Activated CD4-positive, CD25-positive, alpha-beta regulatory T cell treated with anti-CD3 and anti-CD28 coated beads, Interleukin-2, amount 50 U/mL, for 24 hours (primary cell): ENCODE results near the gene NEK11.

Experiments used
- ATAC-seq, 2 donors: fragments of 150-1000 bp; cut with Tn5 transposase; one replicate each; pipeline ENCODE4 v1.10.0; 2021; ENCODE audit warnings: mild to moderate bottlenecking in 1 of 2, moderate library complexity in 1 of 2

The NEK11 gene

DNA sequence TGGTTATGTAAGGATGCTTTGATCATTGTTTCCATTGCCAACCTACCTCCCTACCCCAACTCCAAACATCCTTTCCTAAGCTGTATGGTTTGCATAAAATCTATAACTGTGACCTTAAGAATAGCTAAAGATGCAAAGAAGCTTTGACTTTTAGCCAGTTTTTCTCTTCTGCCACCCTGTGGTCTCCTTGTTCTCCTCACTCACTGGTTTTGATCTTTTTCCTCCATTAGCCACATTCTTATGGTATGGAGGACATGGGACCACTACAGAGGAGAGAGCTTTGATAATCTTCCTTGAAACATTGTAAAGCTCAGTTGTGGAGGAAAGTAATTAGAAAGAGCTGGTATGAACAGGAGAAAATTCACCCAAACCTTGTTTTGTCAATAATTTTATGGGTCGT is 115.9 kb downstream of the NEK11 start:
- ATAC-seq: no peak

- ATAC-seq: no peak
These were observed 117.1 kb downstream of the NEK11 start for GRCh38 chr3:131143802-131144201.

GRCh38 chr3:131147534-131147933 is 120.9 kb downstream of the NEK11 start:
- ATAC-seq: no peak

DNA sequence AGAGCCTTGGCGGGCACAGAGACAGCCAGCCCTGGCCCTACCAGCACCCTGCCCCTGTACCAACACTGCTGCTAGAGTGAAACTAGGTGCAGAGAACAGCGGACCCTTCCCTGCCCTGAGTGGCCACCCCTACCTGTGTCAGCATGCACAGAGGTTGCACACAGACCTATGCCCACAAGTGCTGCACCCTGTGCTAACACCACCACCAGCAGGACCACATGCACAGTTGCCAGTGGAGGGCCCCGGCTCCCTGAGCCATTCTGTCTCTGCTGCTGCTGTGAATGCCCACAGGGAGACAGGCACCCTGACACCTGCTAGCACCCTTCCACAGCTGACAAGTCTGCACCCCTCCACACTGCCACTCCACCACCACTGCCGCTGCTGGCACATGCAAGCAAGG is 131.8 kb downstream of the NEK11 start:
- ATAC-seq: no peak

GRCh38 chr3:131162516-131162915 is 135.8 kb downstream of the NEK11 start:
- ATAC-seq: no peak

- no peak for ATAC-seq
These were observed 141.2 kb downstream of the NEK11 start for GRCh38 chr3:131167867-131168266.

DNA sequence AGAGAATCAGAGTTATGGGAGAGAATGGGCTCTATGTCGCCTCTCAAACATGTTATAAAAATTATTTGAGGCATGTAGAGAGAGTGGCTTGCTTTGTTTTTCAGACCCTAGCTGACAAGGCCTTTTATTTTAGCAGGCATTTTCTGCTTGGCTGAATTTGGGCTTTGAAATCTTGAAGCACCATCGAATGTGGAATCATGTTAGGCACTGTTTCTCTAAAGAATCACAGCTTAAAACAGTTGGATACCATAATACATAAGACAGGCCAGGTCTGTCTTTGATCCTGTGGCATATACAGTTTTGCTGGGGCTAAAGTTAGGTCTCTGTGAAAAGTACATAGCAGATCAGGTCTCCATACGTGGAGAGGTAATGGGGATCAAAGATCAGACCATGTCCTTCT is 142.7 kb downstream of the NEK11 start:
- no peak for ATAC-seq

- ATAC-seq: no peak
These were observed 146.0 kb downstream of the NEK11 start for GRCh38 chr3:131172502-131173200.

DNA sequence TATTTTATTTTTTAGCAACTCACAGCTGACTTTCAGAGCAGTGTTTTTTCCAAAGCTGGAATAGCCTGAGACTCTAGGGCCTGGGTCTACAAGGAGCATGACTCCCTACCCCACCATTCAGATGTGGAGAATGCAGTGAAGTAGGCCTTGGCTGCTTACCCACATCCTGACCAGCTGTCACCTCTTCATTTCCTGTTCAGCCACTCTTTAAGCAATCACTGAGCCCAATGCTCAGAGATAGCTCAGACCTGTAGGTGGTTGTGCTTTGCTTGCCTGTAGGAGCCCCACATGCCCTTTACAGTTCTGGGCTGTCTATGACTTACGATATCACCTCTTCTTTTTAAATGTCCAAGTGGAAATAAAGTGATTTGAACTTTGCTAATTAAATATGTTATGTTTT is 148.1 kb downstream of the NEK11 start:
- peak; percentile 58 to 65 for ATAC-seq

- no peak for ATAC-seq
These were observed 152.2 kb downstream of the NEK11 start for GRCh38 chr3:131178710-131179375.

DNA sequence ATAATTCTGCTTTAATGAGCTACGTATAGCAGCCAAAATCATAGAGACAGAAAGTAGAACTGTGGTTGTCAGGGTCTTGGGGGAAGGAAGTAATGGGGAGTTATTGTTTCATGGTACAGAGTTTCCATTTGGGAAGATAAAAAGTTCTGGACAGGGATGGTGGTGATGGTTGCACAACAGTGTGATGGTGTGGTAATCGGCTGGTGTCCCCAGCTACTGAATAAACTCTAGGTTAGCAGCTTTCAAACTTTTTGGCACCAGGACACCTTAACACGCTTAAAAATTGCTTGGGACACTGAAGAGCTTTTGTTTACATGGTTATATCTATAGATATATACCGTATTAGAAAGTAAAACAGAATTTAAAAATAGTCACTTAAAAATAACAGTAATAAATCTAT is 166.0 kb downstream of the NEK11 start:
- no peak for ATAC-seq

DNA sequence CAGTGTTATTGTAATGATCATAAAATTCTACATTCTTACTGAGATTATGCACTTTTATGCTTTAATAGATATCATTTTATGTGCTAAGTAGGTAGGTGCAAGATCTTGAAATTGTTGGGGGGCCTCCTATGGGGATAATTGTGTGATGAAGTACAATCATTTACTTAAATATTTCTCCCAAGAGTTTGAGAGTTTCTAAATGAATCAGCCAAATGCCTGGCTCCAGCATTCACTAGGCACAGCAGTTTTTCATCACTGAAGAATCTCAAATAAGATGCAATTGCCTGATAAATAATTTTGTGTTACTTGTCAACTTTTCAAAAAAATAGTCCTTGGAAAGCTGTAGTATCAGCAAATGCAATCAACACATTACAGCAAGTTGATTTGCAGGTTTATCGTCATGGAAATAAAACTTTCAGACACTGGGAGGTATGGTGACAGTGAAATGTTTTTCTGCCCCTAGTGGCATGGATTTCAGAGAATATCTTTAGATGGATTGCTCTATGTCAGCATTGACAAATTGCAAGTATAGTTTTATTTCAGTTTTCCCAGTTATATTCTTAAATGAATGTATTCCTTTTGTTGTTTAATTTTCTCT is 167.1 kb downstream of the NEK11 start:
- ATAC-seq: no peak

GRCh38 chr3:131194816-131195215 is 168.1 kb downstream of the NEK11 start:
- no peak for ATAC-seq

- ATAC-seq: no peak
These were observed 174.0 kb downstream of the NEK11 start for GRCh38 chr3:131200636-131201199.

- ATAC-seq: no peak
These were observed 189.7 kb downstream of the NEK11 start for GRCh38 chr3:131216330-131216729.

GRCh38 chr3:131216801-131217200 is 190.1 kb downstream of the NEK11 start:
- no peak for ATAC-seq

GRCh38 chr3:131217296-131217741 is 190.6 kb downstream of the NEK11 start:
- ATAC-seq: no peak

DNA sequence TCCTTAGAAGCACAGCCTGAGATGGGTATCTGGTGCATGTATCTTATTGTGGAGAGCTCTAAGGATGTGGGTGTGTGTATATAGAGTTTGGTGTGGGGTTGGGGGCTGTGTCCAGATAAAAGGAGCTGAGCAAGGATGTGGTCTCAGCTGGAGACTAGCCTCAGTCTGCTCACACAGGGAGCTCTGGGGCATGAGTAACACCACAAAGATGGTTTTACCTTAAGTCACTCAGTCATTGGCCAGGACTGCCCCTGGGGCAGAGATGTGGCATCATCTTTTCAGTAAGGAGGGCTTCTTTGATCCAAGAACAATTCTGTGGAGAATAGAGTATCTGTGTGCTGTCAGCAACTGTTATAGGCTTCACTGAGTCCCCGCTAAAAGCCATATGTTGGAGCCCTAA is 191.5 kb downstream of the NEK11 start:
- ATAC-seq: no peak

DNA sequence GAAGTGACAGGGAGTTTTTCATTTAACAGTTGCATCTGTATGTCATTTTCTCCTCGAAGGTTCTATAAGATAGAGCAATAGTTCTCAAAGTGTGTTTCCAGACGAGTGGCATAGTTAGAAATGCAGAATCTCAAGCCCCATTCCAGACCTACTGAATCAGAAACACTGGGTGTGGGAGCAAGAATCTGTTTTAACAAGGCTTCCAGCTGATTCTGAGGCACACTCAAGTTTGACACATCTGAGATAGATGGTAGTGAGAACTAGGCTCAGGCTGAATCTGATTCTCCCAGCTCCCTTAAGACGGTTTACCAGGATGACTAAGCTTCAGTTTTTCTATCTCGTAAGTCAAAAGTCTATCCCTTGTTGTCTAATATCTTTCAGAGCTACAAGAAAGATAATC is 195.1 kb downstream of the NEK11 start:
- ATAC-seq: no peak

GRCh38 chr3:131222599-131222998 is 195.9 kb downstream of the NEK11 start:
- ATAC-seq: no peak

DNA sequence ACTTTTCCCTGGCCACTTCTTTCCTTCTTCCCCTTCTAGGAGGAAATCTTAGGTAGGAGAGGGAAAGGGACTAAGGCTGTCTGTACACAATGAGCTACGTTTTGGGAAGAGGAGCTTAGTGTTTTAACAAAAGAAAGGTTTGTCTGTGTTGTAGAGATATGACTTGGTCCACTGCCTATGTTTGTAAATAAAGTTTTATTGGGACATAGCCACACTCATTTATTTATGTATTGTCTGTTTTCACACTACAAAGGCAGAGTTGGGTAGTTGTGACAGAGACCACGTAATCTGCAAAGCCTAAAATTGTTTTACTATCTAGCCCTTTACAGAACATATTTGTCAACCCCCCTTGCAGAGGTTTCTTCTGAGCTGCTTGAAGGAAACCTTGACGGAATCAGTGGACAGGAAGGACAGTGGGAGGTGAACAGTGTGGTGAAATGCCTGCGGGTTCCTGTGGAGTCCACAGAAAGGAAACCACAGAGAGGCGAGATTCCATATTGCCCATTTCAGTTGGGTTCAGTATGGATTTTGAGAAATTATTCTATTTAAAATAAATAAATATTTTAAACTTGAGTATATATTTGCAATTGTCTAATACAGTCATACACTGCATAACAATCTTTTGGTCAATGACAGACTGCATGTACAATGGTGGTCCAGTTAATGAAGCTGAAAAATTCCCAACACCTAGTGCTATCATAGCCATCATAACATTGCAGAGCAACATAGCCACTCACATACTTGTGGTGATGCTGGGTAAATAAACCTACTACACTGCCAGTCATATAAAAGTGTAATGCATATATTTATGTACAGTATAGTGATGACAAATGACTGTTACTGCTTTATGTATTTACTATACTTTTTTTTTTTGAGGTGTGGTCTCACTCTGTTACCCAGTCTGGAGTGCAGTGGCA is 197.0 kb downstream of the NEK11 start:
- ATAC-seq: no peak

DNA sequence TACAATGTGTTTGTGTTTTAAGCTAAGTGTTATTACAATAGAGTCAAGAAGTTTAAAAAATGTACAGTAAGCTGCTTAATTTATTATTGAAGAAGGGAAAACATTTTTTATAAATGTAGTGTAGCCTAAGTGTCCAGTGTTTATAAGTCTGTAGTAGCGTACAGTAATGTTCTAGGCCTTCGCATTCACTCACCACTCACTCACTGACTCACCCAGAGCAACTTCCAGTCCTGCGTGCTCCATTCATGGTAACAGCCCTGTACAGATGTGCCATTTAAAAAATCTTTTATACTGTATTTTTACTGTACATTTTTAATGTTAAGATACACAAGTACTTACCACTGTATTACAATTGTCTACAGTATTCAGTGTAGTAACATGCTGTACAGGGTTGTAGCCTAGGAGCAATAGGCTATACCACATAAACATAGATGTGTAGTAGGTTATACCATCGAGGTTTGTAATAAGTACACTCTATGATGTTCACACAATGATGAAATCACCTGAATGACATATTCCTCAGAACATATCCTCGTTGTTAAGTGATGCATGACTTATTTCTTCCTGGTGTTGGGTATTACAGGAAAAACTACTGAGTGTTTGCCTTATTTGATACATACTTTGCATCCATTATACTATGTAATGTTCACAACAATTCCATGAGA is 198.3 kb downstream of the NEK11 start:
- no peak for ATAC-seq
